Measurements from ENCODE around the gene NUB1.

GRCh38 chr7:151315038-151315655 is 26.5 kb upstream of the NUB1 start:
- TF ChIP-seq POLR2AphosphoS5 (IDR thresholded peaks at IDR 0.05), result no peak
- TF ChIP-seq POLR2A (IDR thresholded peaks at IDR 0.05), result no peak
- peak; percentile 73 to 83 for TF ChIP-seq CTCF (IDR thresholded peaks at IDR 0.05)
- TF ChIP-seq EP300 (IDR thresholded peaks at IDR 0.05), result no peak
